GM23338 (cell line): Measurements from ENCODE around the gene ACOT11. TPM values are rescaled to one million over a fixed set of nuclear protein-coding genes. Genes with fewer than 3 reads are reported as not detected.

ENCODE experiments used
- ATAC-seq: fragments of 200-7000 bp; cut with Tn5 transposase; 3 replicates; pipeline ENCODE4 v1.9.1; 2020
- DNase-seq: peaks from one replicate; pipeline ENCODE4 v3.0.0-alpha.2; 2015; ENCODE audit warnings: low spot score
- H2AFZ ChIP-seq: fragments of 200-600 bp; sonication (generic); 2 replicates; pipeline ENCODE4 v1.8.0; 2016; ENCODE audit warnings: antibody characterized with exemption, mild to moderate bottlenecking, moderate library complexity
- H3F3A ChIP-seq: fragments of 200-600 bp; sonication (generic); replicated peaks from 2 replicates; pipeline ENCODE4 v1.8.0; 2017; ENCODE audit warnings: antibody characterized with exemption, mixed run types, low read depth
- H3K27ac ChIP-seq: fragments of 200-600 bp; sonication (generic); 2 replicates; pipeline ENCODE4 v1.6.1; 2016; ENCODE audit warnings: low read depth
- H3K27me3 ChIP-seq: fragments of 200-600 bp; sonication (generic); 2 replicates; pipeline ENCODE4 v1.8.0; 2016; ENCODE audit warnings: mild to moderate bottlenecking, mixed run types, moderate library complexity; ENCODE audit not compliant: insufficient read depth
- H3K36me3 ChIP-seq: fragments of 200-600 bp; sonication (generic); 2 replicates; pipeline ENCODE4 v1.8.0; 2016; ENCODE audit warnings: mild to moderate bottlenecking; ENCODE audit not compliant: insufficient read depth
- H3K4me1 ChIP-seq: fragments of 200-600 bp; sonication (generic); 2 replicates; pipeline ENCODE4 v1.8.0; 2016; ENCODE audit warnings: mild to moderate bottlenecking, moderate library complexity; ENCODE audit not compliant: insufficient read depth
- H3K4me2 ChIP-seq: fragments of 200-600 bp; sonication (generic); 2 replicates; pipeline ENCODE4 v1.7.1; 2017; ENCODE audit warnings: mixed run types
- H3K4me3 ChIP-seq: fragments of 200-600 bp; sonication (generic); 2 replicates; pipeline ENCODE4 v1.6.1; 2016; ENCODE audit warnings: mixed run types
- H3K79me2 ChIP-seq: fragments of 200-600 bp; sonication (generic); replicated peaks from 2 replicates; pipeline ENCODE4 v1.8.0; 2017; ENCODE audit warnings: mild to moderate bottlenecking; ENCODE audit not compliant: insufficient read depth
- H3K9me2 ChIP-seq: fragments of 200-600 bp; sonication (generic); 2 replicates; pipeline ENCODE4 v1.8.0; 2017; ENCODE audit not compliant: insufficient read depth
- H4K20me1 ChIP-seq: fragments of 200-600 bp; sonication (generic); replicated peaks from 2 replicates; pipeline ENCODE4 v1.8.0; 2017; ENCODE audit warnings: mild to moderate bottlenecking; ENCODE audit not compliant: insufficient read depth
- H3K27ac Mint-ChIP-seq: 2 replicates; pipeline ENCODE4 v1.8.0; 2020; ENCODE audit warnings: inconsistent platforms, mild to moderate bottlenecking, moderate library complexity, mixed read lengths
- H3K27me3 Mint-ChIP-seq: 3 replicates; pipeline ENCODE4 v1.8.0; 2022; ENCODE audit warnings: low read depth, mild to moderate bottlenecking, moderate library complexity, mixed read lengths, inconsistent platforms; ENCODE audit not compliant: insufficient read depth, poor library complexity
- H3K36me3 Mint-ChIP-seq: 3 replicates; pipeline ENCODE4 v1.8.0; 2021; ENCODE audit warnings: low read depth, mild to moderate bottlenecking, inconsistent platforms, moderate library complexity, mixed read lengths
- H3K4me1 Mint-ChIP-seq: 3 replicates; pipeline ENCODE4 v1.8.0; 2020; ENCODE audit warnings: mild to moderate bottlenecking, inconsistent platforms, mixed read lengths
- H3K4me3 Mint-ChIP-seq: 3 replicates; pipeline ENCODE4 v1.8.0; 2021; ENCODE audit warnings: moderate library complexity, mild to moderate bottlenecking, inconsistent platforms, mixed read lengths
- H3K9me3 Mint-ChIP-seq: 3 replicates; pipeline ENCODE4 v1.8.0; 2020; ENCODE audit warnings: moderate library complexity, mild to moderate bottlenecking, inconsistent platforms, mixed read lengths
- EZH2 ChIP-seq: fragments of 200-600 bp; sonication (generic); IDR thresholded peaks from one replicate; pipeline ENCODE4 v1.8.0; 2017; ENCODE audit warnings: antibody characterized with exemption, mild to moderate bottlenecking, low read depth; ENCODE audit not compliant: unreplicated experiment
- EZH2phosphoT487 ChIP-seq: fragments of 200-600 bp; sonication (generic); IDR thresholded peaks from one replicate; pipeline ENCODE4 v1.8.1; 2018; ENCODE audit warnings: antibody characterized with exemption; ENCODE audit not compliant: unreplicated experiment
- JUNB ChIP-seq: IDR thresholded peaks from one replicate; pipeline ENCODE4 v1.6.1; 2016; ENCODE audit warnings: antibody characterized with exemption; ENCODE audit not compliant: unreplicated experiment
- NANOG ChIP-seq: IDR thresholded peaks from 2 replicates; pipeline ENCODE4 v1.6.1; 2016; ENCODE audit warnings: antibody characterized with exemption, borderline replicate concordance
- POLR2AphosphoS5 ChIP-seq: IDR thresholded peaks from 2 replicates; pipeline ENCODE4 v1.6.1; 2016; ENCODE audit warnings: antibody characterized with exemption, low read depth
- STAT1 ChIP-seq: IDR thresholded peaks from one replicate; pipeline ENCODE4 v1.6.1; 2016; ENCODE audit warnings: antibody characterized with exemption; ENCODE audit not compliant: unreplicated experiment
- ZNF114 ChIP-seq: fragments of 250-450 bp; sonication (Bioruptor Pico); IDR thresholded peaks from 2 replicates; pipeline ENCODE4 v1.5.0; 2020; ENCODE audit warnings: mild to moderate bottlenecking, moderate library complexity
- ZNF331 ChIP-seq: fragments of 250-450 bp; sonication (Bioruptor Pico); IDR thresholded peaks from 2 replicates; pipeline ENCODE4 v1.5.0; 2020; ENCODE audit warnings: low read depth, mild to moderate bottlenecking, moderate library complexity
- polyA plus RNA-seq: library from polyadenylated mRNA; unstranded; fragments of >200 nt; fragmentation: Nextera tagmentation; extraction: Ambion mirVana; gene quantifications from 2 replicates; pipeline ENCODE4 v1.2.1, GENCODE V29; 2016
- total RNA-seq: library from RNA; depleted of rRNA; stranded (reverse); fragments of >200 nt; shearing (Covaris generic); gene quantifications from 2 replicates; pipeline ENCODE4 v1.2.3, GENCODE V29; 2014
- TF ChIP-seq, protein P1 (sequence below), 2 experiments: fragments of 200-600 bp in 1 of 2; sonication (generic) in 1 of 2; conservative IDR thresholded peaks; 2 replicates each; pipeline versions ENCODE4 v1.5.1 to v1.6.1; 2016 to 2017; ENCODE audit warnings: antibody characterized with exemption in 2 of 2, low read depth in 2 of 2, mild to moderate bottlenecking in 2 of 2, moderate library complexity in 1 of 2
- TF ChIP-seq, protein P2 (sequence below): IDR thresholded peaks from one replicate; pipeline ENCODE4 v1.6.1; 2018; ENCODE audit warnings: antibody characterized with exemption; ENCODE audit not compliant: unreplicated experiment
- TF ChIP-seq, protein P3 (sequence below): fragments of 250-450 bp; sonication (Bioruptor Pico); IDR thresholded peaks from 2 replicates; pipeline ENCODE4 v1.5.0; 2020; ENCODE audit warnings: mild to moderate bottlenecking, moderate library complexity

Gene ACOT11
- total and polyA plus RNA-seq, 2 experiments from 2014 or later: 1.6 to 2.7 TPM

DNA sequence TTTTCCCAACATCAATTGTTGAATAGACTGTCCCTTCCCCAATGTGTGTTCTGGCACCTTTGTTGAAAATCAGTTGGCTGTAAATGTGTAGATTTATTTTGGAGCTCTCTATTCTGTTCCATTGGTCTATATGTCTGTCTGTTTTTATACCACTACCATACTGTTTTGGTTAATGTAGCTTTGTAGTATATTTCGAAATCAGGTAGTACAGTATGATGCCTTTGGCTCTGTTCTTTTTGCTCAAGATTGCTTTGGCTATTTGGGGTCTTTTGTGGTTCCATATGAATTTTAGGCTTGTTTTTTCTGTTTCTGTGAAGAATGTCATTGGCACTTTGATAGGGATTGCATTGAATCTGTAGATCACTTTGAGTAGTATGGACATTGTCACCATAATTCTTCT is 8.1 kb downstream of the ACOT11 start:
- H3K9me2 ChIP-seq: no peaks in the 10 kb centered on the region
- H3K36me3 ChIP-seq: no peaks in the 10 kb centered on the region; the same call in 1 of the 2 replicates
- TF ChIP-seq ZNF114 (CRISPR knock-in tag) (no peak), JUNB (no peak), NANOG (no peak), STAT1 (no peak), POLR2AphosphoS5 (no peak), EZH2 (no peak), EZH2phosphoT487 (no peak), ZNF331 (CRISPR knock-in tag) (no peak)
- TF ChIP-seq, protein P1, sequence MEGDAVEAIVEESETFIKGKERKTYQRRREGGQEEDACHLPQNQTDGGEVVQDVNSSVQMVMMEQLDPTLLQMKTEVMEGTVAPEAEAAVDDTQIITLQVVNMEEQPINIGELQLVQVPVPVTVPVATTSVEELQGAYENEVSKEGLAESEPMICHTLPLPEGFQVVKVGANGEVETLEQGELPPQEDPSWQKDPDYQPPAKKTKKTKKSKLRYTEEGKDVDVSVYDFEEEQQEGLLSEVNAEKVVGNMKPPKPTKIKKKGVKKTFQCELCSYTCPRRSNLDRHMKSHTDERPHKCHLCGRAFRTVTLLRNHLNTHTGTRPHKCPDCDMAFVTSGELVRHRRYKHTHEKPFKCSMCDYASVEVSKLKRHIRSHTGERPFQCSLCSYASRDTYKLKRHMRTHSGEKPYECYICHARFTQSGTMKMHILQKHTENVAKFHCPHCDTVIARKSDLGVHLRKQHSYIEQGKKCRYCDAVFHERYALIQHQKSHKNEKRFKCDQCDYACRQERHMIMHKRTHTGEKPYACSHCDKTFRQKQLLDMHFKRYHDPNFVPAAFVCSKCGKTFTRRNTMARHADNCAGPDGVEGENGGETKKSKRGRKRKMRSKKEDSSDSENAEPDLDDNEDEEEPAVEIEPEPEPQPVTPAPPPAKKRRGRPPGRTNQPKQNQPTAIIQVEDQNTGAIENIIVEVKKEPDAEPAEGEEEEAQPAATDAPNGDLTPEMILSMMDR (conservative IDR thresholded peaks at IDR 0.05; ENCODE audit: low read depth in 2 of 2): no peak
- TF ChIP-seq, protein P2, sequence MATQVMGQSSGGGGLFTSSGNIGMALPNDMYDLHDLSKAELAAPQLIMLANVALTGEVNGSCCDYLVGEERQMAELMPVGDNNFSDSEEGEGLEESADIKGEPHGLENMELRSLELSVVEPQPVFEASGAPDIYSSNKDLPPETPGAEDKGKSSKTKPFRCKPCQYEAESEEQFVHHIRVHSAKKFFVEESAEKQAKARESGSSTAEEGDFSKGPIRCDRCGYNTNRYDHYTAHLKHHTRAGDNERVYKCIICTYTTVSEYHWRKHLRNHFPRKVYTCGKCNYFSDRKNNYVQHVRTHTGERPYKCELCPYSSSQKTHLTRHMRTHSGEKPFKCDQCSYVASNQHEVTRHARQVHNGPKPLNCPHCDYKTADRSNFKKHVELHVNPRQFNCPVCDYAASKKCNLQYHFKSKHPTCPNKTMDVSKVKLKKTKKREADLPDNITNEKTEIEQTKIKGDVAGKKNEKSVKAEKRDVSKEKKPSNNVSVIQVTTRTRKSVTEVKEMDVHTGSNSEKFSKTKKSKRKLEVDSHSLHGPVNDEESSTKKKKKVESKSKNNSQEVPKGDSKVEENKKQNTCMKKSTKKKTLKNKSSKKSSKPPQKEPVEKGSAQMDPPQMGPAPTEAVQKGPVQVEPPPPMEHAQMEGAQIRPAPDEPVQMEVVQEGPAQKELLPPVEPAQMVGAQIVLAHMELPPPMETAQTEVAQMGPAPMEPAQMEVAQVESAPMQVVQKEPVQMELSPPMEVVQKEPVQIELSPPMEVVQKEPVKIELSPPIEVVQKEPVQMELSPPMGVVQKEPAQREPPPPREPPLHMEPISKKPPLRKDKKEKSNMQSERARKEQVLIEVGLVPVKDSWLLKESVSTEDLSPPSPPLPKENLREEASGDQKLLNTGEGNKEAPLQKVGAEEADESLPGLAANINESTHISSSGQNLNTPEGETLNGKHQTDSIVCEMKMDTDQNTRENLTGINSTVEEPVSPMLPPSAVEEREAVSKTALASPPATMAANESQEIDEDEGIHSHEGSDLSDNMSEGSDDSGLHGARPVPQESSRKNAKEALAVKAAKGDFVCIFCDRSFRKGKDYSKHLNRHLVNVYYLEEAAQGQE: no peak
- TF ChIP-seq, protein P3, sequence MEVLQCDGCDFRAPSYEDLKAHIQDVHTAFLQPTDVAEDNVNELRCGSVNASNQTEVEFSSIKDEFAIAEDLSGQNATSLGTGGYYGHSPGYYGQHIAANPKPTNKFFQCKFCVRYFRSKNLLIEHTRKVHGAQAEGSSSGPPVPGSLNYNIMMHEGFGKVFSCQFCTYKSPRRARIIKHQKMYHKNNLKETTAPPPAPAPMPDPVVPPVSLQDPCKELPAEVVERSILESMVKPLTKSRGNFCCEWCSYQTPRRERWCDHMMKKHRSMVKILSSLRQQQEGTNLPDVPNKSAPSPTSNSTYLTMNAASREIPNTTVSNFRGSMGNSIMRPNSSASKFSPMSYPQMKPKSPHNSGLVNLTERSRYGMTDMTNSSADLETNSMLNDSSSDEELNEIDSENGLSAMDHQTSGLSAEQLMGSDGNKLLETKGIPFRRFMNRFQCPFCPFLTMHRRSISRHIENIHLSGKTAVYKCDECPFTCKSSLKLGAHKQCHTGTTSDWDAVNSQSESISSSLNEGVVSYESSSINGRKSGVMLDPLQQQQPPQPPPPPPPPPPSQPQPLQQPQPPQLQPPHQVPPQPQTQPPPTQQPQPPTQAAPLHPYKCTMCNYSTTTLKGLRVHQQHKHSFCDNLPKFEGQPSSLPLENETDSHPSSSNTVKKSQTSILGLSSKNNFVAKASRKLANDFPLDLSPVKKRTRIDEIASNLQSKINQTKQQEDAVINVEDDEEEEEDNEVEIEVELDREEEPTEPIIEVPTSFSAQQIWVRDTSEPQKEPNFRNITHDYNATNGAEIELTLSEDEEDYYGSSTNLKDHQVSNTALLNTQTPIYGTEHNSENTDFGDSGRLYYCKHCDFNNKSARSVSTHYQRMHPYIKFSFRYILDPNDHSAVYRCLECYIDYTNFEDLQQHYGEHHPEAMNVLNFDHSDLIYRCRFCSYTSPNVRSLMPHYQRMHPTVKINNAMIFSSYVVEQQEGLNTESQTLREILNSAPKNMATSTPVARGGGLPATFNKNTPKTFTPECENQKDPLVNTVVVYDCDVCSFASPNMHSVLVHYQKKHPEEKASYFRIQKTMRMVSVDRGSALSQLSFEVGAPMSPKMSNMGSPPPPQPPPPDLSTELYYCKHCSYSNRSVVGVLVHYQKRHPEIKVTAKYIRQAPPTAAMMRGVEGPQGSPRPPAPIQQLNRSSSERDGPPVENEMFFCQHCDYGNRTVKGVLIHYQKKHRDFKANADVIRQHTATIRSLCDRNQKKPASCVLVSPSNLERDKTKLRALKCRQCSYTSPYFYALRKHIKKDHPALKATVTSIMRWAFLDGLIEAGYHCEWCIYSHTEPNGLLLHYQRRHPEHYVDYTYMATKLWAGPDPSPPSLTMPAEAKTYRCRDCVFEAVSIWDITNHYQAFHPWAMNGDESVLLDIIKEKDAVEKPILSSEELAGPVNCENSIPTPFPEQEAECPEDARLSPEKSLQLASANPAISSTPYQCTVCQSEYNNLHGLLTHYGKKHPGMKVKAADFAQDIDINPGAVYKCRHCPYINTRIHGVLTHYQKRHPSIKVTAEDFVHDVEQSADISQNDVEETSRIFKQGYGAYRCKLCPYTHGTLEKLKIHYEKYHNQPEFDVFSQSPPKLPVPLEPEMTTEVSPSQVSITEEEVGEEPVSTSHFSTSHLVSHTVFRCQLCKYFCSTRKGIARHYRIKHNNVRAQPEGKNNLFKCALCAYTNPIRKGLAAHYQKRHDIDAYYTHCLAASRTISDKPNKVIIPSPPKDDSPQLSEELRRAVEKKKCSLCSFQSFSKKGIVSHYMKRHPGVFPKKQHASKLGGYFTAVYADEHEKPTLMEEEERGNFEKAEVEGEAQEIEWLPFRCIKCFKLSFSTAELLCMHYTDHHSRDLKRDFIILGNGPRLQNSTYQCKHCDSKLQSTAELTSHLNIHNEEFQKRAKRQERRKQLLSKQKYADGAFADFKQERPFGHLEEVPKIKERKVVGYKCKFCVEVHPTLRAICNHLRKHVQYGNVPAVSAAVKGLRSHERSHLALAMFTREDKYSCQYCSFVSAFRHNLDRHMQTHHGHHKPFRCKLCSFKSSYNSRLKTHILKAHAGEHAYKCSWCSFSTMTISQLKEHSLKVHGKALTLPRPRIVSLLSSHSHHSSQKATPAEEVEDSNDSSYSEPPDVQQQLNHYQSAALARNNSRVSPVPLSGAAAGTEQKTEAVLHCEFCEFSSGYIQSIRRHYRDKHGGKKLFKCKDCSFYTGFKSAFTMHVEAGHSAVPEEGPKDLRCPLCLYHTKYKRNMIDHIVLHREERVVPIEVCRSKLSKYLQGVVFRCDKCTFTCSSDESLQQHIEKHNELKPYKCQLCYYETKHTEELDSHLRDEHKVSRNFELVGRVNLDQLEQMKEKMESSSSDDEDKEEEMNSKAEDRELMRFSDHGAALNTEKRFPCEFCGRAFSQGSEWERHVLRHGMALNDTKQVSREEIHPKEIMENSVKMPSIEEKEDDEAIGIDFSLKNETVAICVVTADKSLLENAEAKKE (CRISPR knock-in tag): no peak
- H3K4me1 Mint-ChIP-seq: no peaks in the 10 kb centered on the region
- H3K9me3 Mint-ChIP-seq: peaks cover 11% of the 10 kb centered on the region; the same call in 2 of the 3 replicates
- no peaks in the 10 kb centered on the region for H4K20me1 ChIP-seq
- H2AFZ ChIP-seq: no peak overlapping the region
- H3K4me2 ChIP-seq: no peak overlapping the region
- H3K4me3 Mint-ChIP-seq: no peak overlapping the region
- no peak overlapping the region for H3K27ac Mint-ChIP-seq
- ATAC-seq: no peak
- H3K79me2 ChIP-seq: no peaks in the 10 kb centered on the region
- peaks cover 3% of the 10 kb centered on the region for H3K27me3 Mint-ChIP-seq
- H3K36me3 Mint-ChIP-seq: peaks cover 2% of the 10 kb centered on the region; the same call in 1 of the 3 replicates
- no peak for DNase-seq
- H3K27me3 ChIP-seq: no peaks in the 10 kb centered on the region
- H3K4me1 ChIP-seq: no peaks in the 10 kb centered on the region
- no peak overlapping the region for H3K4me3 ChIP-seq
- H3F3A ChIP-seq: no peaks in the 10 kb centered on the region
- no peak overlapping the region for H3K27ac ChIP-seq
